ENCODE results near the gene POC1B. TPM values are rescaled to one million over a fixed set of nuclear protein-coding genes. Genes with fewer than 3 reads are reported as not detected.
"Not testable (repeated sequence)": the region's sequence is repeated elsewhere in the genome, so short reads cannot be mapped to it uniquely, and the experiment has no call there.

Gene POC1B
- total RNA-seq, 1 donor from 2014 or later = 15.8 TPM

- not testable (repeated sequence) for DNase-seq, H3K9me3 ChIP-seq, H3K36me3 ChIP-seq, H3K27me3 ChIP-seq, H3K27ac ChIP-seq, H3K4me3 ChIP-seq, ATAC-seq
- intact Hi-C loops (cut with DNase I) = loop anchor here (10.0 kb wide), 1 partner anchor 104 kb away; the partner anchor contains the start of gene DUSP6
- TF ChIP-seq, protein P1, sequence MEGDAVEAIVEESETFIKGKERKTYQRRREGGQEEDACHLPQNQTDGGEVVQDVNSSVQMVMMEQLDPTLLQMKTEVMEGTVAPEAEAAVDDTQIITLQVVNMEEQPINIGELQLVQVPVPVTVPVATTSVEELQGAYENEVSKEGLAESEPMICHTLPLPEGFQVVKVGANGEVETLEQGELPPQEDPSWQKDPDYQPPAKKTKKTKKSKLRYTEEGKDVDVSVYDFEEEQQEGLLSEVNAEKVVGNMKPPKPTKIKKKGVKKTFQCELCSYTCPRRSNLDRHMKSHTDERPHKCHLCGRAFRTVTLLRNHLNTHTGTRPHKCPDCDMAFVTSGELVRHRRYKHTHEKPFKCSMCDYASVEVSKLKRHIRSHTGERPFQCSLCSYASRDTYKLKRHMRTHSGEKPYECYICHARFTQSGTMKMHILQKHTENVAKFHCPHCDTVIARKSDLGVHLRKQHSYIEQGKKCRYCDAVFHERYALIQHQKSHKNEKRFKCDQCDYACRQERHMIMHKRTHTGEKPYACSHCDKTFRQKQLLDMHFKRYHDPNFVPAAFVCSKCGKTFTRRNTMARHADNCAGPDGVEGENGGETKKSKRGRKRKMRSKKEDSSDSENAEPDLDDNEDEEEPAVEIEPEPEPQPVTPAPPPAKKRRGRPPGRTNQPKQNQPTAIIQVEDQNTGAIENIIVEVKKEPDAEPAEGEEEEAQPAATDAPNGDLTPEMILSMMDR (IDR thresholded peaks at IDR 0.05) = peak; percentile 16
- peaks cover 11% of the 10 kb centered on the region for H3K4me1 ChIP-seq
Observed at GRCh38 chr12:89459279-89459678, 66.6 kb downstream of the POC1B start.

DNA sequence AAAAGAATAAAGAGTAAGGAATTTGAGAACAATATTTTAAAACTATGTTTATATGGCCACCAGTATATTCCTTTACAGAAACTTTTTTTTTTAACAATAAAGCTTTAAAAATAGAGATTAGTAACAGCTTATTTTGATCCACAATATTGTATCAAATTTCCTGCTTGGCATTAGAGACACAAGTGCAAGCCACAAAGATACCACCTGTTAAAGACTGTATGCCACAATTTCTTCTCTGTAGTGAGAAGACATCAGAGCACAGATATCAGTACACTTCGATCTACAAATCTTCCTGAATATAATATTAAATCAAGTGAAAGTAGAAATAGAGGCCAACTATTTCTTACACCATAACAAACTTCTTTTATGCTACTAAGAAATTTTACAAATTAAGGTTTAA is 69.3 kb downstream of the POC1B start:
- TF ChIP-seq, protein P1 (IDR thresholded peaks at IDR 0.05) = no peak
- H3K36me3 ChIP-seq = no peaks in the 10 kb centered on the region
- intact Hi-C loops (cut with DNase I) = loop anchor here (10.0 kb wide), 1 partner anchor 102 kb away; the partner anchor contains the start of gene DUSP6
- no peak overlapping the region for H3K27ac ChIP-seq
- DNase-seq (no peak), ATAC-seq (no peak)
- H3K9me3 ChIP-seq = no peaks in the 10 kb centered on the region
- H3K4me1 ChIP-seq = peaks cover 35% of the 10 kb centered on the region
- no peaks in the 10 kb centered on the region for H3K27me3 ChIP-seq
- no peak overlapping the region for H3K4me3 ChIP-seq

DNA sequence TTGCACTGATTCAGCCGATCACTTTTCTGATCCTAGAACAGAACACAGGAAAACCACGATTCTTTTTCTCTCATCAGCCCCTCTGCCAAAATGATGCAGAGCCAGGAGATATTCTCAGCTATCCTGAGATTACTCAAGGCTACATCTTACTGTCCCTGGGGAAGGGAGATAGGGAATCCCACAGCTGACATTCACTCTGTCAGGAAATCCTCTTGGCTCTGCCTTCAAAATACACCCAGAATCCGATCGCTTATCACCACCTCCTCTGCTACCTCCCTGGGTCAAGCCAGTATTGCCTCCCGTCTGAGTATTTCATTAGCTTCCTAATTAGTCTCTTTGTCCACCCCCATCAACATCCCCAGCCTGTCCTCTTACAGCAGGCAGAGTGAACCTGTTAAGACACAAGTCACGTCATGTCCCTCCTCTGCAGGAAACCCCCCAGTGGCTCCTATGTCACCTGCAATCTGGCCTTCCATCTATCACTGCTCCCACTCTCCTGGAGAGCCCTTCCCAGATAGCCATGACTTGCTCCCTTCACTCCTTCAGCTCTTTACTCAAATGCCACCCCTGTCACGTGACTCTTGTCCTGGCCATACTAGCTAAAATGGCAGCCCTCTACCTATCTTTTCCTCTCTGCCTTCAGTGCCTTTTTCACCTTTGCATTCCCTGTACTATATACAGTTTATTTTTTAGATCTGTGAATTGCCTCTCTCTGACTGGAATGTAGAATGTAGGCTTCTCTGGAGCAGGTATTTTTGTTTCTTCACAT is 71.6 kb downstream of the POC1B start:
- Histone ChIP-seq H3K27me3 (no peaks in the 10 kb centered on the region), H3K4me3 (no peak overlapping the region), H3K9me3 (no peaks in the 10 kb centered on the region), H3K36me3 (no peaks in the 10 kb centered on the region), H3K4me1 (peaks cover 44% of the 10 kb centered on the region), H3K27ac (peak overlapping the region; percentile 84)
- intact Hi-C loops (cut with DNase I) = loop anchor here (10.0 kb wide), 1 partner anchor 99 kb away; the partner anchor contains the start of gene DUSP6
- ATAC-seq (peak; percentile 55), DNase-seq (no peak)
- TF ChIP-seq, protein P1 (IDR thresholded peaks at IDR 0.05) = no peak

GRCh38 chr12:89453121-89453978 is 72.5 kb downstream of the POC1B start:
- intact Hi-C loops (cut with DNase I) = loop anchor here (10.0 kb wide), 1 partner anchor 99 kb away; the partner anchor contains the start of gene DUSP6
- H3K9me3 ChIP-seq = no peaks in the 10 kb centered on the region
- TF ChIP-seq, protein P1 (IDR thresholded peaks at IDR 0.05) = no peak
- no peaks in the 10 kb centered on the region for H3K27me3 ChIP-seq
- peak overlapping the region; percentile 84 for H3K27ac ChIP-seq
- peak; percentile 74 for ATAC-seq
- peaks cover 44% of the 10 kb centered on the region for H3K4me1 ChIP-seq
- DNase-seq = no peak
- no peaks in the 10 kb centered on the region for H3K36me3 ChIP-seq
- H3K4me3 ChIP-seq = no peak overlapping the region

DNA sequence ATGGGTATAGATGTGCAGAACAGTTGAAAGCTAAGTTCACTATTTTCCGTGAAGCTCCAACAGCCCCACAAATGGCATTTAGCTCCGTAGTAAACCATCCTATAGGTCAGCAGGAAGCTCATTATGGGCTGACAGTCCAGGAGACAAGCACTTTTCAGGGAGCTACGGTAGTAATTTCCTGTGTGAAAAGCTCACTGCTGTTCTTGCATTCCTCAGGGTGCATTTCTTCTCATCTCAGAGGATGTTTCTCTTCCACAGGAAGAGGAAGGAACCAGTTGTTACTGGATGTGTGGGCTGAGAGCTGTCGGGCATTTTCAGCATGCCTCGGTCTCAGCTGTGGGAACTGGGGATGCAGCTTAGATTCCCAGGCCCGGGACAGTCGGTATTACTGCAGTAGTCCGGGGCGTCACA is 74.0 kb downstream of the POC1B start:
- no peaks in the 10 kb centered on the region for H3K9me3 ChIP-seq
- intact Hi-C loops (cut with DNase I) = loop anchor here (10.0 kb wide), 1 partner anchor 97 kb away; the partner anchor contains the start of gene DUSP6
- ATAC-seq = peak; percentile 83

More for the DNA sequence above, 74.0 kb downstream of the POC1B start:
- peaks cover 44% of the 10 kb centered on the region for H3K4me1 ChIP-seq
- peak overlapping the region; percentile 84 for H3K27ac ChIP-seq
- H3K4me3 ChIP-seq = no peak overlapping the region
- TF ChIP-seq, protein P1 (IDR thresholded peaks at IDR 0.05) = no peak
- no peaks in the 10 kb centered on the region for H3K27me3 ChIP-seq
- no peak for DNase-seq
- H3K36me3 ChIP-seq = no peaks in the 10 kb centered on the region

Measured in upper lobe of right lung (tissue), 1 donor.